ENCODE data around the gene TXN2.
A peak's percentile ranks its signal among the peaks of the same experiment; 100 is the strongest.
"Not testable (repeated sequence)": the region's sequence is repeated elsewhere in the genome, so short reads cannot be mapped to it uniquely, and the experiment has no call there.

Gene TXN2

DNA sequence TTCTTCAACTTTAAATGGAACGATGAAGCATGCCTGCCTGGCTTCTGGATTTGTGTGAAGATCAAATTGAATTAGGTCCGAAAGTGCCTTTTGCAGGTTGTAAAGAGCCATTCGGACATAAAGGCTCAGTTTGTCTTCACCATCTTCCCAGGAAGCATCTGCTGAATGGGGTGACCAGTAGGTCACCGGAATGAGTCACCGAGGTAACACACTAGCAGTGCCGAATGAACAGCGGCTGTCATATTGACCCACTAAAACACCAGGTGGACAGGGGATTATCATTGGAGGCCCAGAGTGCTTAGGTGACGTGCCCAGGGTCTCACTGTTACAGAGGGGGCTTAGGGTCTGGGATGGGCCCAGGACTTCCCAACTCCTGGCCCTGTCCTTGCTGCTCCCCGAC, 50.6 kb downstream of the TXN2 start:
- no peak for DNase-seq (ENCODE audit: low spot score)

GRCh38 chr22:36427952-36428351, 53.5 kb downstream of the TXN2 start:
- not testable (repeated sequence) for DNase-seq (ENCODE audit: low spot score)

DNA sequence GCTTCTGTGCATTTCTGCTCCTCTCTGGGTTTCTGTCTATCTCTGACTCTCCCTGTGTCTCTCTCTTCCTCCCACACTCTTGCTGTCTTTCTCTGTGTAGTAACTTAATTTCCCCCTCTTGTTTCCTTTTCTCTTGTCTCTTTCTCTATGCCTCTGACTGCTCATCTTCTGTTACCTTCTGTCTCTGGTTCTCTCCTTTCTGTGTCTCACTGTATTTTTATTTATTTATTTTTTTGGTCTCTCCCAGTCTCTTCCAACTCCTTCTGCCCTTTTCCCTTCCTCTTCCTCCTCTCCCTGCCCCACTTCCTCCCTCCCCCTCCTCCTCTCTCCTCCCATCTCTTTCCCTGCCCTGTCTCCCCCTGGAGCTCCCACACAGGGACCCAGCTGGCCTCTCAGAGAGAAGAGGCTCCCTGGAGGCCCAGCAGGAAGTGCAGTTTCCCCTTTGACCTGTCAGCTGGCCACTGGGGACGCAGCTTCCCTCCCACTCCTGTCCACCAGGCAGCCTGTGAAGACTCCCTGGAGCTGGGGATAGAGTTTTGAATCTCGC, 55.4 kb downstream of the TXN2 start:
- DNase-seq (ENCODE audit: low spot score), result no peak

DNA sequence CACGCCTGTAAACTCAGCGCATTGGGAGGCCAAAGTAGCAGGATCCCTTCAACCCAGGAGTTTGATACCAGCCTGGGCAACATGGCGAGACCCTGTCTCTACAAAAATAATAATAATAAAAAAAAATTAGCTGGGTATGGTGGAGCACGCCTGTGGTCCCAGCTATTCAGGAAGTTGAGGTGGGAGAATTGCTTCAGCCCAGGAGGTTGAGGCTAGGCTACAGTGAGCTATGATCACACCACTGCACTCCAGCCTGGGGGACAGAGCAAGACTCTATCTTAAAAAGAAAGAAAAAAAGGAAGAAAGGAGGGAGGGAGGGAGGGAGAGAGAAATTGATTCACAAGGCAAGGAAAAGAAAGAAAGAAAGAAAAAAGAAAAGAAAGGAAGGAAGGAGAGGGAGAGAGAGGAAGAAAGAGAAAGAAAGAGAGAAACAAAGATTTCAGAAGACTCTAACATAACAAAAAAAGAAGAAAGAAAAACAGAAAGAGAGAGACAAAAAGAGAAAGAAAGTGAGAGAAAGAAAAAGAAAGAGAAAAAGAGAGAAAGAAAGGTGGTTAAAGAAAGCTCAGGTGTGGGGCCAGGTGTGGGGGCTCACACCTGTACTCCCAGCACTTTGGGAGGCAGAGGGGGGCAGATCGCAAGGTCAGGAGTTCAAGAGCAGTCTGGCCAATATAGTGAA, 56.4 kb downstream of the TXN2 start:
- no peak for DNase-seq (ENCODE audit: low spot score)

- DNase-seq (ENCODE audit: low spot score), result not testable (repeated sequence)
Measured at GRCh38 chr22:36424466-36424865, 57.0 kb downstream of the TXN2 start.

- no peak for DNase-seq (ENCODE audit: low spot score)
Measured at GRCh38 chr22:36423461-36424404, 57.7 kb downstream of the TXN2 start.

DNA sequence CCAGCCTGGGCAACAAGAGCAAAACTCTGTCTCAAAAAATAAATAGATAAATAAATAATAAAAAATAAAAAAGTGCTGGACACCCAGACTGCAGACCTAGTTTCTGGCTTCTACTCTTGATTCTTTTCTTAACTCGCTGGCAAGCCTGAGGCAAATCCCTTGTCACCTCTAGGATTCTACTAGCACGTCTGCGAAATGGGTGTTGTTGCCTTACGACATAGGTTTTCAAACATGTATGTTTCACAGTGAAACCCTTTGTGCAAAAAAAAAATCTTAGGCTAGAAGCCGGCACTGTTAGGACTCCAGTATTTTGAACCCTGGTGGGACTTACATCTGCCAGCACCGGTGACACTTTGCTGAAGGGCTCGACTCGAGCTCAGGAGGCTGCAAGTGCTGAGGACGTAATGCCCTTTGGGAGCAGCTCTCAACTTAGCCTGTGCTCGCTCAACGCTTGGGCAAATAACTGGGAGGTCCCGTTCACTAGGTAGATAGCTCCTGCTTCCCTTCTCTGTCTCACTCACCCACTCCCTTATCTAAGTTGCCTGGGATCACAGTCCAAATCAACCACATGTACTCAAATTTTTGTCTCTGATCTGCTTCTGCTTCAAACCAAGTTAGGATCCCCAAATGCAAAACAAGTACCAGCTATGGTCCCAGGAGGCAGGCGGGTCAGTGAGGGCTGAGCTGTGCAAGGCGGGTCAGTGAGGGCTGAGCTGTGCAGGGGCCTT, 59.0 kb downstream of the TXN2 start:
- DNase-seq (ENCODE audit: low spot score), result no peak

DNA sequence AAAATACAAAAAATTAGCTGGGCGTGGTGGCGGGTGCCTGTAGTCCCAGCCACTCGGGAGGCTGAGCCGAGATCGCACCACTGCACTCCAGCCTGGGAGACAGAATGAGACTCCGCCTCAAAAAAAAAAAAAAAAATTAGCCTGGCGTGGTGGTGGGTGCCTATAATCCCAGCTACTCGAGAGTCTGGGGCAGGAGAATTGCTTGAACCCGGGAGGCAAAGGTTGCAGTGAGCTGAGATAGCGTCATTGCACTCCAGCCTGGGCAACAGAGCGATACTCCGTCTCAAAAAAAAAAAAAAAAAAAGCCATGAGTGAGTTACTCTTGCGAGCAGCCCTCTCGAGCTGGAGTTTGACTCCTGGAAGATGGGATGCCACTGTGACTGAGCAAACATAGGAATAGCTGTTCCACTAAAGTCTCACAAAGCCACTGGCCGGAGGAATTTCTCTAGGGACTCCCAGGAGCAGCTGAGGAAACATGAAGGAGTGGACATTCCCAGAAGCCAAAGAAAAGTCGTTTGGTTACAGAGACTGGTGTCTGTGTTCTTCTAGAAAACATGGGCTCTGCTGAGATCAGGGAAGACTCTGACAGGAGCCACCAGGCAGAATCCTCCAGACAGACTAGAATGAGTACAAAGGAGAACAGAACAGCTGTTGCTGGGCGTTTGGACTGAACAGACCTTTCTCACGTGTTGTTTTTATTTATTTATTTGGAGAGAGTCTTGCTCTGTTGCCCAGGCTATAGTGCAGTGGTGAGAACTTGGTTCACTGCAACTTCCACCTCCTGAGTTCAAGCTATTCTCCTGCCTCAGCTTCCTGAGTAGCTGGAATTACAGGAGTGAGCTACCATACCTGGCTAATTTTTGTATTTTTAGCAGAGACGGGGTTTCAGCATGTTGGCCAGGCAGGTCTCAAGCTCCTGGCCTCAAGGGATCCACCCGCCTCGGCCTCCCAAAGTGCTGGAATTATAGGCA, 61.2 kb downstream of the TXN2 start:
- DNase-seq (ENCODE audit: low spot score), result peak; percentile 58

GRCh38 chr22:36419177-36419911, 62.1 kb downstream of the TXN2 start:
- DNase-seq (ENCODE audit: low spot score), result no peak

DNA sequence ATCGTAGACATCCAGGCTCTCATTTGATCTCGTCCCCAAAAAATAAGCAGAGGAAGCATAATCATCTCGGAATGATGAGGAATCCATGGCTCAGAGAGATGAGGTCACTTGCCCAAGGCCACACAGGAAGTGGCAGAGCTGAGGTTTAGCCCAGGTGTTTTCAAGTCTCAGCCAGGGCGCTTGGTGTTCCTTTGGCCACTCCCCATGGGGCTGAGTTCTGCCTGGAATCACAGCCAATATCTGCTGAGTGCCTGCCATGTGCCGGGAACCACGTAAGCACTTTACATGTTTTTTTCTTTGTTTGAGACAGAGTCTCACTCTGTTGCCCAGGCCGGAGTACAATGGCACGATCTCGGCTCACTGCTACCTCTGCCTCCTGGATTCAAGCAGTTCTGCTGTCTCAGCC, 64.2 kb downstream of the TXN2 start:
- peak; percentile 94 for DNase-seq (ENCODE audit: low spot score)
